Endodermal cell (in vitro differentiated cells): ENCODE measurements around the gene ADTRP. TPM values are rescaled to one million over a fixed set of nuclear protein-coding genes. Genes with fewer than 3 reads are reported as not detected.

ENCODE experiments used
- DNase-seq: peaks from one replicate; pipeline ENCODE4 v3.0.0-alpha.2; 2017
- H3K27ac ChIP-seq: 2 replicates; pipeline ENCODE4 v1.5.1; 2013; ENCODE audit warnings: mild to moderate bottlenecking, low read depth, low read length, moderate library complexity
- H3K27me3 ChIP-seq: 2 replicates; pipeline ENCODE4 v1.6.1; 2013; ENCODE audit warnings: mild to moderate bottlenecking, low read length, moderate library complexity; ENCODE audit not compliant: insufficient read depth, control insufficient read depth, poor library complexity, severe bottlenecking
- H3K36me3 ChIP-seq: 2 replicates; pipeline ENCODE4 v1.7.0; 2013; ENCODE audit warnings: mild to moderate bottlenecking, low read length, moderate library complexity; ENCODE audit not compliant: control insufficient read depth, insufficient read depth
- H3K4me1 ChIP-seq: one replicate; pipeline ENCODE4 v1.7.0; 2013; ENCODE audit warnings: low read length; ENCODE audit not compliant: control insufficient read depth, insufficient read depth
- H3K4me3 ChIP-seq: 2 replicates; pipeline ENCODE4 v1.5.1; 2013; ENCODE audit warnings: mild to moderate bottlenecking, low read length, moderate library complexity
- H3K9ac ChIP-seq: 2 replicates; pipeline ENCODE4 v1.6.1; 2013; ENCODE audit warnings: mild to moderate bottlenecking, low read length, moderate library complexity; ENCODE audit not compliant: poor library complexity, severe bottlenecking; ENCODE audit errors: extremely low read depth
- H3K9me3 ChIP-seq: 2 replicates; pipeline ENCODE4 v1.6.1; 2013; ENCODE audit warnings: mild to moderate bottlenecking, low read length, moderate library complexity; ENCODE audit not compliant: control insufficient read depth
- H3K27ac Mint-ChIP-seq: 2 replicates; pipeline ENCODE4 v1.8.0; 2020; ENCODE audit warnings: mixed read lengths
- H3K27me3 Mint-ChIP-seq: 2 replicates; pipeline ENCODE4 v1.8.0; 2021; ENCODE audit warnings: mild to moderate bottlenecking, mixed read lengths; ENCODE audit not compliant: insufficient read depth
- H3K36me3 Mint-ChIP-seq: 2 replicates; pipeline ENCODE4 v1.8.0; 2020; ENCODE audit warnings: low read depth, mixed read lengths
- H3K4me1 Mint-ChIP-seq: 2 replicates; pipeline ENCODE4 v1.8.0; 2020; ENCODE audit warnings: mixed read lengths
- H3K4me3 Mint-ChIP-seq: 2 replicates; pipeline ENCODE4 v1.8.0; 2020; ENCODE audit warnings: mild to moderate bottlenecking, moderate library complexity, mixed read lengths
- H3K9me3 Mint-ChIP-seq: 2 replicates; pipeline ENCODE4 v1.8.0; 2020; ENCODE audit warnings: mild to moderate bottlenecking, mixed read lengths
- WGBS, 2 experiments: methylation state at CpG; one replicate each; pipeline versions ENCODE4 v1.1.5 to v1.1.7; 2013; ENCODE audit warnings: missing lambda C conversion rate in 2 of 2, mixed read lengths in 1 of 2; ENCODE audit not compliant: insufficient coverage in 1 of 2, insufficient read length in 1 of 2; 5-methylcytosine and 5-hydroxymethylcytosine counted together
- total RNA-seq, 2 donors: library from RNA; stranded (reverse); fragmentation: NEBNext Ultra II Directional in 1 of 2; extraction: Animal tissue kit (Norgen Biotek cat#: 25700) in 1 of 2; gene quantifications; 2 replicates in 1 of 2; 3 replicates in 1 of 2; pipeline ENCODE4 v1.2.1, GENCODE V29; 2021
- TF ChIP-seq, protein P1 (sequence below): fragments of 200-600 bp; sonication (generic); conservative IDR thresholded peaks from 2 replicates; pipeline ENCODE4 v1.5.0; 2021; ENCODE audit warnings: antibody characterized with exemption, mild to moderate bottlenecking

The ADTRP gene
- total RNA-seq, 2 donors from 2014 or later, result 0.20 to 0.29 TPM

- H3K27ac Mint-ChIP-seq, result no peak overlapping the region
- TF ChIP-seq, protein P1, sequence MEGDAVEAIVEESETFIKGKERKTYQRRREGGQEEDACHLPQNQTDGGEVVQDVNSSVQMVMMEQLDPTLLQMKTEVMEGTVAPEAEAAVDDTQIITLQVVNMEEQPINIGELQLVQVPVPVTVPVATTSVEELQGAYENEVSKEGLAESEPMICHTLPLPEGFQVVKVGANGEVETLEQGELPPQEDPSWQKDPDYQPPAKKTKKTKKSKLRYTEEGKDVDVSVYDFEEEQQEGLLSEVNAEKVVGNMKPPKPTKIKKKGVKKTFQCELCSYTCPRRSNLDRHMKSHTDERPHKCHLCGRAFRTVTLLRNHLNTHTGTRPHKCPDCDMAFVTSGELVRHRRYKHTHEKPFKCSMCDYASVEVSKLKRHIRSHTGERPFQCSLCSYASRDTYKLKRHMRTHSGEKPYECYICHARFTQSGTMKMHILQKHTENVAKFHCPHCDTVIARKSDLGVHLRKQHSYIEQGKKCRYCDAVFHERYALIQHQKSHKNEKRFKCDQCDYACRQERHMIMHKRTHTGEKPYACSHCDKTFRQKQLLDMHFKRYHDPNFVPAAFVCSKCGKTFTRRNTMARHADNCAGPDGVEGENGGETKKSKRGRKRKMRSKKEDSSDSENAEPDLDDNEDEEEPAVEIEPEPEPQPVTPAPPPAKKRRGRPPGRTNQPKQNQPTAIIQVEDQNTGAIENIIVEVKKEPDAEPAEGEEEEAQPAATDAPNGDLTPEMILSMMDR, result no peak
- H3K4me1 Mint-ChIP-seq, result peaks cover 8% of the 10 kb centered on the region
- H3K36me3 Mint-ChIP-seq, result no peaks in the 10 kb centered on the region
- no peaks in the 10 kb centered on the region for H3K4me1 ChIP-seq
- peaks cover under 1% of the 10 kb centered on the region for H3K27me3 Mint-ChIP-seq
- WGBS, 2 experiments, result 87 to 88% methylated on average over 2 to 3 of the region's 3 CpGs
- H3K27ac ChIP-seq, result no peak overlapping the region
- H3K9ac ChIP-seq, result no peak overlapping the region
- no peak for DNase-seq
- H3K4me3 Mint-ChIP-seq, result no peak overlapping the region
- no peaks in the 10 kb centered on the region for H3K9me3 Mint-ChIP-seq
- no peaks in the 10 kb centered on the region for H3K9me3 ChIP-seq
- no peaks in the 10 kb centered on the region for H3K36me3 ChIP-seq
- H3K27me3 ChIP-seq, result no peaks in the 10 kb centered on the region
- no peak overlapping the region for H3K4me3 ChIP-seq
These were observed 31.6 kb downstream of the ADTRP start for GRCh38 chr6:11747021-11747420.

- no peak overlapping the region for H3K4me3 Mint-ChIP-seq
These were observed 33.9 kb downstream of the ADTRP start for GRCh38 chr6:11744753-11745152.

DNA sequence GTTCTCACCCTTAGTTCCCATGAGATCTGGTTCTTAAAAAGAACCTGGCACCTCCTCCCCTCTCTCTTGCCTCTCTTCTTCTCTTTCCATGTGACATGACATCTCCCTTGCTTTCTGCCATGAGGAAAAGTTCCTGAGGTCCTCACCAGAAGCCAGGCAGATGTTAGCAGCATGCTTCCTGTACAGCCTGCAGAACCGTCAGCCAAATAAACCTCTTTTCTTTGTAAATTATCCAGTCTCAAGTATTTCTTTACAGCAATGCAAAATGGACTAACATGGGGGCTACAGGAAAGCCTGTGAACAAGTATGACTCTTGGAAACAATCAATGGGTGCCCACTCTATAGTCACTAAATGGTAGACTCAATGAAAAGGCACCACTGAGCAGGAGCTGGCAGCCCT, 34.5 kb downstream of the ADTRP start:
- Histone ChIP-seq H3K9ac (no peak overlapping the region), H3K27me3 (peaks cover 14% of the 10 kb centered on the region), H3K9me3 (no peaks in the 10 kb centered on the region), H3K27ac (no peak overlapping the region), H3K36me3 (no peaks in the 10 kb centered on the region), H3K4me3 (no peak overlapping the region), H3K4me1 (peaks cover 2% of the 10 kb centered on the region)
- no peak overlapping the region for H3K4me3 Mint-ChIP-seq
- WGBS, 2 experiments, result 90 to 94% methylated on average over 1 of the region's 1 CpG
- no peak for DNase-seq
- H3K27me3 Mint-ChIP-seq, result peaks cover 3% of the 10 kb centered on the region
- TF ChIP-seq, protein P1, result no peak
- H3K9me3 Mint-ChIP-seq, result no peaks in the 10 kb centered on the region
- H3K27ac Mint-ChIP-seq, result no peak overlapping the region
- peaks cover 10% of the 10 kb centered on the region for H3K4me1 Mint-ChIP-seq
- no peaks in the 10 kb centered on the region for H3K36me3 Mint-ChIP-seq

More at GRCh38 chr6:11744753-11745152, 33.9 kb downstream of the ADTRP start:
- peaks cover 4% of the 10 kb centered on the region for H3K4me1 Mint-ChIP-seq
- Histone ChIP-seq H3K36me3 (no peaks in the 10 kb centered on the region), H3K4me3 (no peak overlapping the region), H3K9me3 (no peaks in the 10 kb centered on the region), H3K4me1 (peaks cover 2% of the 10 kb centered on the region), H3K27ac (no peak overlapping the region), H3K27me3 (peaks cover 14% of the 10 kb centered on the region), H3K9ac (no peak overlapping the region)
- H3K27ac Mint-ChIP-seq, result no peak overlapping the region
- DNase-seq, result no peak
- no peaks in the 10 kb centered on the region for H3K9me3 Mint-ChIP-seq
- H3K36me3 Mint-ChIP-seq, result no peaks in the 10 kb centered on the region
- WGBS, 2 experiments, result 89 to 90% methylated on average over 2 to 3 of the region's 3 CpGs
- H3K27me3 Mint-ChIP-seq, result peaks cover 3% of the 10 kb centered on the region
- TF ChIP-seq, protein P1, result no peak
